ENCODE results near the gene COBL. TPM values are rescaled to one million over a fixed set of nuclear protein-coding genes. Genes with fewer than 3 reads are reported as not detected.

COBL gene
- total RNA-seq, 2 donors from 2014 or later = 1.4 to 1.6 TPM

DNA sequence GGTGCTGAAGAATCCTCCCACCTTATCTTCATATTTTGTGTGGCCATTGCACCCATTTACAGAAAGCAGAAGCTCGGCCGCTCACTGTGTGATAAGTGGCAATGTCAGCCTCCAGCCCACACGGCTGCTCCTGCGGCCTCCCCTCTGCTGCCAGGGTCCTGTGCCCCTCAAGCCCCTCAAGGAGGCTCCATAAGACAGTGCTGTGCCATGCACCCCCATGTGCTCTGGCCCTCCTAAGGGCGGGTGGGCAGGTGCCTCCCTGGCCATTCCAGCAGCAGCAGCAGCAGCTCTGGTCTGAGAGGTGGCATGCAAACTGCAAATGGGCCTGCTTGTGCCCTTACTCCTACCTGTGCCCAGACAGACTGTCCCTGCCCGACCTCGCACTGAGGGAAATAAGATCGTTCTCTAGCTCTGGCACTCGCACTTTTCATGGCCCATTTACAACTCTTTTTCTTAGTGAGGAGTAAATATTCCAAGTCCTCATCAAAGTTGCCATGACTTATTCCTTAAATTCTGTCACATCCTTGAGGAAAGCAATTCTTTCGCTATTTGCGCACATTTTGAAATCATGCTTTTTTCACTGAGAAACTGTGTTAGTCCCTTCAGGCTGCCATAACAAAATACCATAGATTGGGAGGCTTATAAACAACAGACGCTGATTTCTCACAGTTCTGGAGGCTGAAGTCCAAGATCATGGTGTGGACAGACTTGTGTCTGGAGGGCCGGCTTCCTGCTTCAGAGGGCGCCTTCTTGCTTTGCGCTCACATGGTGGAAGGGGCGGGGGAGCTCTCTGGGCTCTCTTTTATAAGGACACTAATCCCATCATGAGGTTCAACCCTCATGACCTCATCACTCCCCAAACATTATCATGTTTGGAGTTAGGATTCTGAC, 187.8 kb downstream of the COBL start:
- ATAC-seq (ENCODE audit: insufficient number of reproducible peaks, low FRiP score, low read depth) (no peak), DNase-seq (ENCODE audit: low spot score) (no peak)
- H3K9me3 ChIP-seq = no peaks in the 10 kb centered on the region
- no peak for TF ChIP-seq CTCF (IDR thresholded peaks at IDR 0.05)
- H3K36me3 ChIP-seq = no peaks in the 10 kb centered on the region
- no peak overlapping the region for H3K27ac ChIP-seq
- H3K27me3 ChIP-seq (replicated peaks; ENCODE audit: insufficient read depth) = no peaks in the 10 kb centered on the region
- no peak overlapping the region for H3K4me3 ChIP-seq
- H3K4me1 ChIP-seq (ENCODE audit: control insufficient read depth in 1 of 2, low read depth in 2 of 2) = no peaks in the 10 kb centered on the region

DNA sequence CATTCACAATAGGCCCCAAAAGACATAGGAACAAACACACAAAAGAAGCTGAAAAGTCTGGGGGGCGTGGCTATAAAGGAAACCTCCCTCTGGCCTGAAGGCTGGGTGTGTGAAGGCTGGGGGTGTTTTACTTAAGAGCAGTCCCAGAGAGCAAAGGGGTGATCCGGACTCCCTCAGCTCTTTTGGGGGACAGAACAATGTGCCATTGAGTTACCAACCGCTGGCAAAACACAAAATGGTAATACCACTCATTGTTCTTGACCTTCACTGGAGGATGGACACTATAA, 189.0 kb downstream of the COBL start:
- DNase-seq (ENCODE audit: low spot score) = no peak
- no peaks in the 10 kb centered on the region for H3K36me3 ChIP-seq
- H3K27me3 ChIP-seq (replicated peaks; ENCODE audit: insufficient read depth) = no peaks in the 10 kb centered on the region
- H3K4me1 ChIP-seq (ENCODE audit: control insufficient read depth in 1 of 2, low read depth in 2 of 2) = no peaks in the 10 kb centered on the region
- H3K4me3 ChIP-seq = no peak overlapping the region
- no peak for ATAC-seq (ENCODE audit: insufficient number of reproducible peaks, low FRiP score, low read depth)
- no peak overlapping the region for H3K27ac ChIP-seq
- no peak for TF ChIP-seq CTCF (IDR thresholded peaks at IDR 0.05)
- H3K9me3 ChIP-seq = no peaks in the 10 kb centered on the region

GRCh38 chr7:51126813-51127617, 189.6 kb downstream of the COBL start:
- Histone ChIP-seq H3K9me3 (no peaks in the 10 kb centered on the region), H3K36me3 (no peaks in the 10 kb centered on the region), H3K27me3 (replicated peaks; ENCODE audit: insufficient read depth) (no peaks in the 10 kb centered on the region), H3K4me3 (no peak overlapping the region), H3K27ac (no peak overlapping the region), H3K4me1 (ENCODE audit: control insufficient read depth in 1 of 2, low read depth in 2 of 2) (no peaks in the 10 kb centered on the region)
- no peak for DNase-seq (ENCODE audit: low spot score)
- TF ChIP-seq CTCF (IDR thresholded peaks at IDR 0.05) = no peak
- no peak for ATAC-seq (ENCODE audit: insufficient number of reproducible peaks, low FRiP score, low read depth)

DNA sequence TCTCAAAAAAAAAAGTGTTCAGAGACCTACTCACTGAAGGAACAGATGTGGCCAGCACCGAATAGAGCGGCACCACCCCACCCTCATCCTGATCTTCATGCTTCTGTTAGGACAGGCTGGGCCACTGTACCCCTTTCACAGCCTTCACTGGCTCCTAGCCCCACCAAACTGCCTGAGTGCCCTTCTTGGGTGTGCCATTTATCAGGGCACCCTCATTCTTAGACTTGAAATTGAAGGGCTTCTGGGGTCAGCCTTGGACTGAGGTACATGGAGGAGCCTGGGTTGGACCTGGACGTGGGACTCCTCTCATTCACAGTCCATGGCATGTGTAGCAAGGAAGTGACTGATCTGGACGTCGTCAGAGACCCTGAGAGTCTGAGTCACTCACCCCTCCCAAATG, 190.3 kb downstream of the COBL start:
- no peaks in the 10 kb centered on the region for H3K36me3 ChIP-seq
- ATAC-seq (ENCODE audit: insufficient number of reproducible peaks, low FRiP score, low read depth) (no peak), DNase-seq (ENCODE audit: low spot score) (no peak)
- no peak overlapping the region for H3K4me3 ChIP-seq
- H3K9me3 ChIP-seq = no peaks in the 10 kb centered on the region
- no peak overlapping the region for H3K27ac ChIP-seq
- TF ChIP-seq CTCF (IDR thresholded peaks at IDR 0.05) = no peak
- no peaks in the 10 kb centered on the region for H3K27me3 ChIP-seq (replicated peaks; ENCODE audit: insufficient read depth)
- no peaks in the 10 kb centered on the region for H3K4me1 ChIP-seq (ENCODE audit: control insufficient read depth in 1 of 2, low read depth in 2 of 2)

DNA sequence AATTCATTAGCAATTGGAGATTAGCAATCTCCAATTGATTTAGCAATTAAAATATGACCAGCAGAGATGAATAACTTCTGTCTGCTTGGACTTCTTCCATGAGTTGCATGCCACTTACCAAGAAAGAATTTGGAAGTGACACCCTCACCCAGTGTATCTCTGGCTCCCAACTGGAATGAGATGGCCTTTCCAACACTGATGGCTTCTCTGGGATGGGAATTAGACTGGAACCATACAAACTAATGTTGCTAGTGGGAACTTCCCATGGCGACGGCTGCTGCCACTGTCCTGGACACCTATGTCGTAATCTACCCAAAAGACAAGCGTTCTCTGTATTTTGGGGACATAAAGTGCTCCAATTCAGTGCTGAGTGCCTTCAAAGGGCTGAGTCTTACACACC, 192.3 kb downstream of the COBL start:
- ATAC-seq (ENCODE audit: insufficient number of reproducible peaks, low FRiP score, low read depth) (no peak), DNase-seq (ENCODE audit: low spot score) (no peak)
- Histone ChIP-seq H3K4me1 (ENCODE audit: control insufficient read depth in 1 of 2, low read depth in 2 of 2) (no peaks in the 10 kb centered on the region), H3K27ac (no peak overlapping the region), H3K4me3 (no peak overlapping the region), H3K9me3 (no peaks in the 10 kb centered on the region), H3K27me3 (replicated peaks; ENCODE audit: insufficient read depth) (no peaks in the 10 kb centered on the region), H3K36me3 (no peaks in the 10 kb centered on the region)
- TF ChIP-seq CTCF (IDR thresholded peaks at IDR 0.05) = no peak

All from thoracic aorta (tissue), 2 donors.